ENCODE measurements around the gene AXL. TPM values are rescaled to one million over a fixed set of nuclear protein-coding genes. Genes with fewer than 3 reads are reported as not detected.
"Not testable (repeated sequence)": the region's sequence is repeated elsewhere in the genome, so short reads cannot be mapped to it uniquely, and the experiment has no call there.

The AXL gene
- total RNA-seq, 2 experiments from 2014 or later, result 0.36 to 0.50 TPM

- no peak overlapping the region for H3K27ac Mint-ChIP-seq
- H3K27me3 Mint-ChIP-seq, result no peaks in the 10 kb centered on the region
- ATAC-seq, result no peak
- TF ChIP-seq CTCF (IDR thresholded peaks at IDR 0.05), result no peak
- H3K36me3 Mint-ChIP-seq (ENCODE audit: low read depth), result peaks cover 76% of the 10 kb centered on the region
- CTCF ChIA-PET, result no interaction called here
- intact Hi-C loops (cut with micrococcal nuclease), result no loop called here
- H3K9me3 Mint-ChIP-seq, result no peaks in the 10 kb centered on the region
- DNase-seq, result no peak
- no peak overlapping the region for H3K4me3 Mint-ChIP-seq
- POLR2A ChIA-PET, result interaction anchor here (1.0 to 1.1 kb wide), 3 partner anchors 10 to 15 kb away, joined by 3 to 4 read pairs (median 4); no protein-coding TSS in a partner anchor
- H3K4me1 Mint-ChIP-seq (ENCODE audit: low read depth), result peaks cover 3% of the 10 kb centered on the region
Observed at GRCh38 chr19:41274802-41275201, 55.8 kb downstream of the AXL start.

- H3K4me3 Mint-ChIP-seq, result no peak overlapping the region
- no peak for DNase-seq
Observed at GRCh38 chr19:41276231-41276630, 57.2 kb downstream of the AXL start.

GRCh38 chr19:41278478-41278877 lies 59.5 kb downstream of the AXL start:
- ChIA-PET CTCF (interaction anchor here (1.1 to 1.6 kb wide), 3 partner anchors 9 to 30 kb away, joined by 3 to 5 read pairs (median 3); no protein-coding TSS in a partner anchor), POLR2A (interaction anchor here (0.8 to 2.4 kb wide), 4 partner anchors 11 to 15 kb away, joined by 3 to 8 read pairs (median 4); no protein-coding TSS in a partner anchor)

More at GRCh38 chr19:41276231-41276630, 57.2 kb downstream of the AXL start:
- Mint-ChIP-seq H3K27ac (peak overlapping the region; percentile 32), H3K9me3 (no peaks in the 10 kb centered on the region), H3K4me1 (ENCODE audit: low read depth) (no peaks in the 10 kb centered on the region), H3K36me3 (ENCODE audit: low read depth) (peaks cover 80% of the 10 kb centered on the region), H3K27me3 (no peaks in the 10 kb centered on the region)
- ChIA-PET POLR2A (interaction anchor here (1.2 to 1.7 kb wide), 3 partner anchors 10 to 33 kb away, joined by 5 to 6 read pairs (median 5); no protein-coding TSS in a partner anchor), CTCF (no interaction called here)
- TF ChIP-seq CTCF (IDR thresholded peaks at IDR 0.05), result no peak
- intact Hi-C loops (cut with micrococcal nuclease), result no loop called here
- no peak for ATAC-seq

GRCh38 chr19:41288673-41289530 lies 69.9 kb downstream of the AXL start:
- ChIA-PET POLR2A (interaction anchor here (0.9 to 2.4 kb wide), 6 partner anchors 12 to 25 kb away, joined by 3 to 7 read pairs (median 4); partner anchors contain the start of gene HNRNPUL1), CTCF (no interaction called here)
- intact Hi-C loops (cut with micrococcal nuclease), result no loop called here
- Mint-ChIP-seq H3K36me3 (ENCODE audit: low read depth) (peaks cover 59% of the 10 kb centered on the region), H3K27me3 (no peaks in the 10 kb centered on the region), H3K4me1 (ENCODE audit: low read depth) (peaks cover 3% of the 10 kb centered on the region), H3K9me3 (no peaks in the 10 kb centered on the region), H3K27ac (peak overlapping the region; percentile 38), H3K4me3 (no peak overlapping the region)
- ATAC-seq, result no peak
- no peak for DNase-seq
- TF ChIP-seq CTCF (IDR thresholded peaks at IDR 0.05), result no peak

More at GRCh38 chr19:41278478-41278877, 59.5 kb downstream of the AXL start:
- TF ChIP-seq CTCF (IDR thresholded peaks at IDR 0.05), result no peak
- ATAC-seq (no peak), DNase-seq (no peak)
- Mint-ChIP-seq H3K4me1 (ENCODE audit: low read depth) (no peaks in the 10 kb centered on the region), H3K36me3 (ENCODE audit: low read depth) (peaks cover 69% of the 10 kb centered on the region), H3K9me3 (no peaks in the 10 kb centered on the region), H3K4me3 (no peak overlapping the region), H3K27ac (no peak overlapping the region), H3K27me3 (no peaks in the 10 kb centered on the region)
- intact Hi-C loops (cut with micrococcal nuclease), result no loop called here

- H3K4me3 Mint-ChIP-seq; DNase-seq; H3K9me3 Mint-ChIP-seq; H3K4me1 Mint-ChIP-seq (ENCODE audit: low read depth); intact Hi-C loops (cut with micrococcal nuclease); H3K27ac Mint-ChIP-seq; H3K27me3 Mint-ChIP-seq; ATAC-seq: not testable (repeated sequence)
- peaks cover 61% of the 10 kb centered on the region for H3K36me3 Mint-ChIP-seq (ENCODE audit: low read depth)
- POLR2A ChIA-PET, result interaction anchor here (1.0 to 2.4 kb wide), 6 partner anchors 13 to 62 kb away, joined by 3 to 7 read pairs (median 4); partner anchors contain the start of gene HNRNPUL1
- CTCF ChIA-PET, result interaction anchor here (1.0 to 4.1 kb wide), 2 partner anchors 18 to 85 kb away, joined by 3 to 25 read pairs; no protein-coding TSS in a partner anchor
Observed at GRCh38 chr19:41289814-41290213, 70.8 kb downstream of the AXL start.

All from activated CD8-positive, alpha-beta T cell treated with anti-CD3 and anti-CD28 coated beads for 36 hours (primary cell).